RWPE1 (cell line): Measurements from ENCODE around the gene FRRS1.

ENCODE experiments used
- CTCF ChIA-PET: fragments of 350-600 bp; sonication (Branson Sonifier 250); formaldehyde crosslinking; extraction: SDS; loops from one replicate; lab custom pipeline; 2021; lab: Yijun Ruan, JAX
- POLR2A ChIA-PET: fragments of 400-600 bp; formaldehyde crosslinking; extraction: SDS; loops from one replicate; lab custom pipeline; 2020; ENCODE audit warnings: antibody characterized with exemption; ENCODE audit not compliant: low non-redundant PET; lab: Yijun Ruan, JAX
- DNase-seq: peaks from one replicate; pipeline ENCODE4 v3.0.0; 2012; ENCODE audit warnings: low spot score
- H3K27ac ChIP-seq: fragments of 450-650 bp; 2 replicates; pipeline ENCODE4 v1.5.1; 2017
- TF ChIP-seq, protein P1 (sequence below): fragments of 450-650 bp; conservative IDR thresholded peaks from 2 replicates; pipeline ENCODE4 v1.5.1; 2017; ENCODE audit warnings: low read depth, mild to moderate bottlenecking

The FRRS1 gene

GRCh38 chr1:99784143-99784542 is 17.7 kb upstream of the FRRS1 start:
- H3K27ac ChIP-seq, result no peak overlapping the region
- TF ChIP-seq, protein P1, sequence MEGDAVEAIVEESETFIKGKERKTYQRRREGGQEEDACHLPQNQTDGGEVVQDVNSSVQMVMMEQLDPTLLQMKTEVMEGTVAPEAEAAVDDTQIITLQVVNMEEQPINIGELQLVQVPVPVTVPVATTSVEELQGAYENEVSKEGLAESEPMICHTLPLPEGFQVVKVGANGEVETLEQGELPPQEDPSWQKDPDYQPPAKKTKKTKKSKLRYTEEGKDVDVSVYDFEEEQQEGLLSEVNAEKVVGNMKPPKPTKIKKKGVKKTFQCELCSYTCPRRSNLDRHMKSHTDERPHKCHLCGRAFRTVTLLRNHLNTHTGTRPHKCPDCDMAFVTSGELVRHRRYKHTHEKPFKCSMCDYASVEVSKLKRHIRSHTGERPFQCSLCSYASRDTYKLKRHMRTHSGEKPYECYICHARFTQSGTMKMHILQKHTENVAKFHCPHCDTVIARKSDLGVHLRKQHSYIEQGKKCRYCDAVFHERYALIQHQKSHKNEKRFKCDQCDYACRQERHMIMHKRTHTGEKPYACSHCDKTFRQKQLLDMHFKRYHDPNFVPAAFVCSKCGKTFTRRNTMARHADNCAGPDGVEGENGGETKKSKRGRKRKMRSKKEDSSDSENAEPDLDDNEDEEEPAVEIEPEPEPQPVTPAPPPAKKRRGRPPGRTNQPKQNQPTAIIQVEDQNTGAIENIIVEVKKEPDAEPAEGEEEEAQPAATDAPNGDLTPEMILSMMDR, result no peak
- POLR2A ChIA-PET, result no interaction called here
- DNase-seq, result no peak
- CTCF ChIA-PET, result no interaction called here

DNA sequence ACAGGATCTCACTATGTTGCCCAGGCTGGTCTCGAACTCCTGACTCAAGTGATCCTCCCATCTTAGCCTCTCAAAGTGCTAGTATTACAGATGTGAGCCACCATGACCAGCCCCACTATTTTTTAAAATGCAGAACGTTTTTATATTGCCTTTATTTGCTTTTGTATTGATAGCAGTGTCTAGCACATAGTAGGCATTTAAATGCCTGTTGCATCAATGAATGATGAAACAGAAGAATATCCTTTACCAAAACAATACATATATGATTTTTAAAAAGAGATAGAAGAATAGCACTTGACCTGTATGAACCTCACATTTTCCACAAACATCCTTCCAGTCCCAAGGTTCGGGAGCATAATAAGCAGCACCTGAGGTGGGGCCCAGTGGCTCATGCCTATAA is 16.5 kb upstream of the FRRS1 start:
- H3K27ac ChIP-seq, result no peak overlapping the region
- DNase-seq, result no peak
- CTCF ChIA-PET, result interaction anchor here (0.6 kb wide), 1 partner anchor 27 kb away, joined by 3 read pairs; no protein-coding TSS in a partner anchor
- POLR2A ChIA-PET, result no interaction called here
- TF ChIP-seq, protein P1, result no peak

DNA sequence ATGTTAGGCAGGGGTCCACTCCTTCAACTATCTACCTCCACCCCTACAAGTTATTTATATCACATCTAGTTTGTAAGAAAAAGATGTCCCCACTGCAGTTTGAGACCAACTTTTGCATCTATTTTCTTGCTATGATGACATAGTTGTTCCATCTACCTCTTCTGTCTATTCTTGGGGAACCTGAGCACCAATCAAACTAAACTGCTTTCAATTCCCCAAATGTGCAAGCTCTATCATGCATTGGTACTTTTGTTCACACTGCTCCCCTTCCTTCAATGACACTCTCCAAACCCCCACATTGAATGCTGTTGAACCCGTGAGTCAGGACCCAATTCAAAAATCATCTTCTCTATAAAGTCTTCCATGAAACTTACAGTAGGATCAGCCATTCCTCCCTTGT is 16.0 kb upstream of the FRRS1 start:
- H3K27ac ChIP-seq, result no peak overlapping the region
- TF ChIP-seq, protein P1, result no peak
- no peak for DNase-seq
- POLR2A ChIA-PET, result no interaction called here
- CTCF ChIA-PET, result interaction anchor here (0.6 kb wide), 1 partner anchor 499 kb away, joined by 4 read pairs; no protein-coding TSS in a partner anchor

GRCh38 chr1:99781798-99782197 is 15.4 kb upstream of the FRRS1 start:
- DNase-seq, result no peak
- no peak overlapping the region for H3K27ac ChIP-seq
- POLR2A ChIA-PET, result no interaction called here
- CTCF ChIA-PET, result interaction anchor here (0.6 kb wide), 1 partner anchor 499 kb away, joined by 4 read pairs; no protein-coding TSS in a partner anchor
- TF ChIP-seq, protein P1, result no peak

DNA sequence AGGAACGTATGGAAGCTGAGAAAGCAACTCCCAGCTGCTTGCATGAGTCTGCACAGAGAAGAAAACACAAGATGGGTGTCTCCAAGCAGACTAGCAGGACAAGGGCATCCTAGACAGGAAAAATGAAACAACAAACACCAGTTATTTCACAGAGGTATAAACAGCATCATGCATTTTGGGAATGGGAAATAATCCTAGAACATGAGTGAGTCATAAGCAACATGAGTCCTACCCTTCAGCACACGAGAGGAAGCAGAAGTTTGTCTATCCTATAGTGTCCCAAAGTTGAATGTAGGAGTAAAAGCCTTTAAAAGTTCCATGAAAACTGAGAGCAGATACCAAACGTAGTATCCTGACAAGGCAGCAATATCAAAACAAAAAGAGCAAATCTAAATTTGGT is 11.3 kb upstream of the FRRS1 start:
- ChIA-PET POLR2A (no interaction called here), CTCF (no interaction called here)
- no peak for DNase-seq
- no peak overlapping the region for H3K27ac ChIP-seq
- TF ChIP-seq, protein P1, result no peak

DNA sequence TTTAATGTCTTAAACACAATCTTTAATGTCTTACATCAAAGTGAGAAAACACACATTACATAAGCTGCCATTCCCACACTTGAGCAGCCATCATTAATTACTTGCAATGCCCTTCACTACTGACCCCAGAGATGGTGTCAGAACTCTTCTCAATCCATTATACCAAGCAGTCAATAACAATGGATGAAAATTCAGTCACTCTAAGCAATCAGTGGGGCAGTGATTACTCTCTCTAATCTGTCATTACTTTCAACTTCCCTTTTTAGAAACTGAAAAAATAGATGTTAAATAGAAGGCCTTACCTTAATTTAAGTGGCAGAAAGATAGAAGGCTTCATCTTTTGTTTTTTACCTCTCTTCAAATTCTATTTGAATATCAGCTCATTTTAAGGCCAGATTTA is 9.7 kb upstream of the FRRS1 start:
- H3K27ac ChIP-seq, result no peak overlapping the region
- ChIA-PET POLR2A (no interaction called here), CTCF (no interaction called here)
- no peak for DNase-seq
- TF ChIP-seq, protein P1, result no peak

DNA sequence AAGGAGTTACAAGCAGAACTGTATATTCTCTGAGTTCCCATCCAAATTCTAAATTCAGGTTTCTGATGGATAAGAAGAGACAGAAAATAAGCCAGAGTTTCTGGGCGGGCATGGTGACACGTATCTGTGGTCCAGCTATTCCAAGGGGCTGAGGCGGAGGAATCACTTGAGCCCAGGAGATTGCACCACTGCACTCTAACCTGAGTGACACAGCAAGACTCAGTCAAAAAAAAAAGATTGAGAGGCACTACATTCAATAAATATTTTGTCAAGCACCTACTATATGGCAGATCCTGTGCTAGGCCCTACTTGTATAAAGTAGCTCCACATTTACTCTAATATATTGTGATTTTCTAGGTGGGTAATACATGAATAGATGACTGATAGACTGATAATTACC is 6.4 kb upstream of the FRRS1 start:
- CTCF ChIA-PET, result interaction anchor here (0.6 kb wide), 1 partner anchor 573 kb away, joined by 4 read pairs; no protein-coding TSS in a partner anchor

More for the DNA sequence above, 6.4 kb upstream of the FRRS1 start:
- no peak for DNase-seq
- no peak overlapping the region for H3K27ac ChIP-seq
- POLR2A ChIA-PET, result no interaction called here
- TF ChIP-seq, protein P1, result no peak
